Measurements from ENCODE around the gene UBE4B. TPM values are rescaled to one million over a fixed set of nuclear protein-coding genes. Genes with fewer than 3 reads are reported as not detected.
"Not testable (repeated sequence)": the region's sequence is repeated elsewhere in the genome, so short reads cannot be mapped to it uniquely, and the experiment has no call there.

The UBE4B gene
- polyA plus RNA-seq, 1 donor from 2014 or later = 9.0 TPM

DNA sequence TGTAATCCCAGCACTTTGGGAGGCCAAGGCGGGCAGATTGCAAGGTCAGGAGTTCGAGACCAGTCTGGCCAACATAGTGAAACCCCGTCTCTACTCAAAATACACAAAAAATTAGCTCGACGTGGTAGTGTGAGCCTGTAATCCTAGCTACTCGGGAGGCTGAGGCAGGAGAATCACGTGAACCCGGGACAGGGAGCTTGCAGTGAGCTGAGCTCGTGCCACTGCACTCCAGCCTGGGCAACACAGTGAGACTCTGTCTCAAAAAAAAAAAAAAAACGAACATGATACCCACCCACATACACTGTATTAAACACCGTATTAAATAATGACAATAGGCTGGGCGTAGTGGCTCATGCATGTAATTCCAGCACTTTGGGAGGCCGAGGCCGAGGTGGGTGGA, 172.4 kb downstream of the UBE4B start:
- not testable (repeated sequence) for H3K27ac Mint-ChIP-seq, H3K36me3 Mint-ChIP-seq, H3K9me3 Mint-ChIP-seq, H3K27me3 Mint-ChIP-seq, H3K4me3 Mint-ChIP-seq
- H3K4me1 Mint-ChIP-seq = peaks cover 4 to 10% (median 8%) of the 10 kb centered on the region in 3 donors

DNA sequence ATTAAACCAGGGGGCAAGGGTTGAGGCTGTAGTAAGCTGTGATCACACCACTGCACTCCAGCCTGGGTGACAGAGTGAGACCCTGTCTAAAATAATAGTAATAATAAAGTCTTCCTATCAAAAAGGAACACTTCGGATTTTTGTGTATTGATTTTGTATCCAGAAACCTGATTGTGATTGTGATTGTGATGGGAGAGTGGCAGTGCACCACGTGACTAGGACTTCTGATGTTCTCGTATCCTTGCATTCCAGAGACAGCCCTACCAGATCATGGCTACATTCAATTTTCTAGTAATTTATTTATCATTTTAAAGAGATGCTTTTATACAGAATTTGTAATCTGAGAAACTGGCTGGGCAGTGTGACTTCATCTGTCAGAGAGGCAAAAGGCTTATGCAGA, 175.1 kb downstream of the UBE4B start:
- Mint-ChIP-seq H3K27ac (no peak overlapping the region), H3K4me1 (peaks cover 16 to 19% (median 16%) of the 10 kb centered on the region in 3 donors), H3K27me3 (peaks cover 2% of the 10 kb centered on the region), H3K9me3 (no peaks in the 10 kb centered on the region), H3K36me3 (no peaks in the 10 kb centered on the region), H3K4me3 (peak overlapping the region in 1 of 4 donors; percentile 10)

DNA sequence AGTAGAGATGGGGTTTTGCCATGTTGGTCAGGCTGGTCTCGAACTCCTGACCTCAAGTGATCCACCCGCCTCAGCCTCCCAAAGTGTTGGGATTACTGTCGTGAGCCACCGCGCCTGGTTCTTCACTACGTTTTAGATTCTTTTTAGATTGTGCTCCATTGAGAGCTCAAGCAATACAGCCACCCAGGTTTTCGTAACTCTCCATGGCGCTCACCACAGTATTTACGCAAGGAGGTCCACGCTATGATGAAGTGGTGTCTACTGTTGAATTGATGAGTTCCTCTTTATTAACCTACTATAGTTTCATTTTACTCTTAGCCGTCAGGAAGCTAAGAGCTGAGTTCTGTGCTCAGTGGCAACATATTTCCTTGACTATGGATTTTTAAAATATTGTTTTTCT, 175.8 kb downstream of the UBE4B start:
- peak overlapping the region; percentile 87 to 95 (median 93) for H3K4me3 Mint-ChIP-seq
- peaks cover 19 to 21% (median 20%) of the 10 kb centered on the region in 3 donors for H3K4me1 Mint-ChIP-seq
- peak overlapping the region in 2 of 3 donors; percentile 53 to 83 for H3K27ac Mint-ChIP-seq
- no peaks in the 10 kb centered on the region for H3K36me3 Mint-ChIP-seq
- H3K27me3 Mint-ChIP-seq = no peaks in the 10 kb centered on the region
- H3K9me3 Mint-ChIP-seq = no peaks in the 10 kb centered on the region

DNA sequence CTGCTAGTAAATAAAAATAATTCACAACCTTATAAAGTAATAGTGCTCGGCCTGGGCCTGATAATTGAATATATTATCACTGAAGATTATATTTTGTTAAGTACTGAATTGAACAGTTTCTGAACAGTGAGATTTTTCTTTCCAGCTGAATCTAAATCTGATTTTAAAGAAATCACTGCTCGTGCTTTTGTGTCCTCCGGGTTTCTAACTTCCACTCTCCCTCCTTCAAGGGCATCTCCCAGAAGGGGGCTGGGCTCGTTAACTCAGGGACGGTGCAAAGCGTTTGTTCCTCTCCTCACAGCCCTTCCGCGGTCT, 176.8 kb downstream of the UBE4B start:
- H3K4me3 Mint-ChIP-seq = peak overlapping the region; percentile 87 to 95 (median 93)
- peak overlapping the region; percentile 39 to 83 (median 78) for H3K27ac Mint-ChIP-seq
- no peaks in the 10 kb centered on the region for H3K27me3 Mint-ChIP-seq
- H3K9me3 Mint-ChIP-seq = no peaks in the 10 kb centered on the region
- H3K4me1 Mint-ChIP-seq = peaks cover 19 to 23% (median 21%) of the 10 kb centered on the region in 3 donors
- H3K36me3 Mint-ChIP-seq = no peaks in the 10 kb centered on the region

DNA sequence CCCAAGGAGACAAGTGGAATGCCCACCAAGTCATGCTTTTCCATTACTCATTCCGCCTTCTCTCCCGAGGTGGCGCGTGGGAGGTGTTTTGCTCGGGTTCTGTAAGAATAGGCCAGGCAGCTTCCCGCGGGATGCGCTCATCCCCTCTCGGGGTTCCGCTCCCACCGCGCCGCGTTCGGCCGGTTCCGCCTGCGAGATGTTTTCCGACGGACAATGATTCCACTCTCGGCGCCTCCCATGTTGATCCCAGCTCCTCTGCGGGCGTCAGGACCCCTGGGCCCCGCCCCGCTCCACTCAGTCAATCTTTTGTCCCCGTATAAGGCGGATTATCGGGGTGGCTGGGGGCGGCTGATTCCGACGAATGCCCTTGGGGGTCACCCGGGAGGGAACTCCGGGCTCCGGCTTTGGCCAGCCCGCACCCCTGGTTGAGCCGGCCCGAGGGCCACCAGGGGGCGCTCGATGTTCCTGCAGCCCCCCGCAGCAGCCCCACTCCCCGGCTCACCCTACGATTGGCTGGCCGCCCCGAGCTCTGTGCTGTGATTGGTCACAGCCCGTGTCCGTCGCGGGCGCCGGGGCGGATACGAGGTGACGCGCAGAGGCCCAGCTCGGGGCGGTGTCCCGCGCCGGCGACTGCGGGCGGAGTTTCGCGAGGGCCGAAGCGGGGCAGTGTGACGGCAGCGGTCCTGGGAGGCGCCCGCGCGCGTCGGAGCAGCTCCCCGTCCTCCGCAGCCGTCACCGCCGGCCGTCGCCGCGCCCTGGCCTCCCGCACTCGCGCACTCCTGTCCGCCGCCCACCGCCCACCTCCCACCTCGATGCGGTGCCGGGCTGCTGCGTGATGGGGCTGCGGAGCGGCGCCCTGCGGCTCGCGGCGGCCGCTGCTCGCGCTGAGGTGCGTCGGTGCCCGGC, 177.4 kb downstream of the UBE4B start, which contains the start of gene KIF1B:
KIF1B (plus strand) TSS at position 666 of the 906 bp plus-strand sequence. CDS start 21,759 bp downstream, outside the sequence.
- peak within 1 kb of the TSS; percentile 39 to 85 (median 83) for H3K27ac Mint-ChIP-seq
- no peaks in the 10 kb centered on the region for H3K9me3 Mint-ChIP-seq

DNA sequence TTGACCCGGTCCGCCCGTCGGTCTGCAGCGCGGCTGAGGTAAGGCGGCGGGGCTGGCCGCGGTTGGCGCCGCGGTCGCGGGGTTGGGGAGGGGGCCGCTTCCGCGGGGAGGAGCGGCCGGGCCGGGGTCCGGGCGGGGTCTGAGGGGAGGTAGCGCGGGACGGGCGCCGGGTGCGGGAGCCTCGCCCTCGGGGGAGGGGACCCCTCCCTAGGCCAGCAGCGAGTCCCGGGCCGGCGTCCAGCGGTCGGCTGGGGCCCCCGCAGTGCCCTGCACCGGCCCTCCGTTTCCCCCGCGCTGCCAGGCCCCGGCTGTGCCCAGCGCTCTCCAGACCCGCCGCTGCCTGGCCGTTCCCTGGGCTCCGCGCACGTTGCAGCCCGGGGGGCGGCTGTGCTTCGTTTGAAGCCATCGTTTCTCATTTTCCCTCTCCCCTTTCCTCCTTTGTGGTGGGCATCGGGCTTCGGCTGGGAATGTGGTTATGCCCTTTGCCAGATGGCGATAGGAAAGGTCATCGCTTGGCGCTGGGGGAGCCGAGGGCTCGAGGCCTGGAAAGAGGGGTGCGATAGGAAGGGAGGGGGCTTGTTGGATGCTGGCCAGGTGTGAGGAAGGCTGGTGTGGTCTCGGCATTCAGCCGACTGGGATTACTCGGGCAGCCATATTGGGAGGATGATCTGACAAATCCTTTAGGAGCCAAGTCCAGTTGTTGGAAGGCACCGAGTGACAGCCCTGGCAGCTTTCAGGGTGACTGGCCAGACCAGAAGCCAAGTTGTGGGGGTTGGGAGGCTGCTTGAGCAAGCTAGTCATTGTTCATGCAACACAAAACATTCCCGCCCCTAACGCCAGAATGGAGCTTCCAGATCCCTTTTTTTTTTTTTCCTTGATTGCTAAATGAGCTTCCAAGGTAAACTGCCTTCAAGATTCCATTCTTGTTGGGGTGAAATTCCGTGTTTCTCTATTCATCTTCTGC, 178.4 kb downstream of the UBE4B start:
- H3K27me3 Mint-ChIP-seq = no peaks in the 10 kb centered on the region
- peaks cover 27 to 31% (median 27%) of the 10 kb centered on the region in 3 donors for H3K4me1 Mint-ChIP-seq
- no peaks in the 10 kb centered on the region for H3K9me3 Mint-ChIP-seq
- peak overlapping the region; percentile 28 to 85 (median 59) for H3K27ac Mint-ChIP-seq
- peaks cover 1% of the 10 kb centered on the region for H3K36me3 Mint-ChIP-seq
- peak overlapping the region; percentile 49 to 92 (median 86) for H3K4me3 Mint-ChIP-seq

More for the DNA sequence above, 177.4 kb downstream of the UBE4B start, which contains the start of gene KIF1B:
- Mint-ChIP-seq H3K27me3 (no peaks in the 10 kb centered on the region), H3K4me3 (peak within 1 kb of the TSS; percentile 89 to 95 (median 93)), H3K4me1 (peaks cover 19 to 23% (median 21%) of the 10 kb centered on the region in 3 donors), H3K36me3 (no peaks in the 10 kb centered on the region)

DNA sequence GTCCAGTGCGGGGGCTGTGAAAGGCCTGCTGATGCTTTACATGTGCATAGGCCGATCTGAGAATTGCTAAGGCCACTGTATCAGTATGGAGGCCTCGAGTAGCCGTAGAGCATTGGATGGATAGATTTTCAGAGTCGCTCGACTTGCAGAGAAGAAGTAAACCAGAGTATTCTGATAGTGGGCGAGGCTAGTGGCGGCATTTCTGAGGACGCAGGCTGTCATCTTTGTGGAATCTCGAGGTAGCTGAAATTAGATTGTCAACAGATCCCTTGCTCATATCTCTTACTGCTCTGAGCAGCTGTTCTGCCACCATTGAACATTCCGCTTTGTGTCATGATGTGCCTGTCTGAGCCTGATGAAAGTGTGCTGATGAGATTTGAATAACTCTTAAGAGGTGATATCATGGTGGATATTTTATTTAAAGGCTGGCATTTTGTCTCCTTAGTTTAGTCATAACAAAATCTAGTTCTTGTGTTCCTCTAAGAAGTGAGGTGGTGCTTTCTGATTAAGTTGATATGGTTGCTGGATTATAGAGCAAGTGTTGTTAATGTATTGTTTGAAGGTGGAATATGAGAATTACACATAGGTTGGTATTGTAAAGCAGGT, 179.2 kb downstream of the UBE4B start:
- Mint-ChIP-seq H3K27ac (peak overlapping the region; percentile 28 to 85 (median 59)), H3K4me1 (peaks cover 29 to 36% (median 32%) of the 10 kb centered on the region in 3 donors), H3K36me3 (peaks cover 1% of the 10 kb centered on the region), H3K9me3 (no peaks in the 10 kb centered on the region), H3K4me3 (peak overlapping the region; percentile 49 to 92 (median 86)), H3K27me3 (no peaks in the 10 kb centered on the region)

DNA sequence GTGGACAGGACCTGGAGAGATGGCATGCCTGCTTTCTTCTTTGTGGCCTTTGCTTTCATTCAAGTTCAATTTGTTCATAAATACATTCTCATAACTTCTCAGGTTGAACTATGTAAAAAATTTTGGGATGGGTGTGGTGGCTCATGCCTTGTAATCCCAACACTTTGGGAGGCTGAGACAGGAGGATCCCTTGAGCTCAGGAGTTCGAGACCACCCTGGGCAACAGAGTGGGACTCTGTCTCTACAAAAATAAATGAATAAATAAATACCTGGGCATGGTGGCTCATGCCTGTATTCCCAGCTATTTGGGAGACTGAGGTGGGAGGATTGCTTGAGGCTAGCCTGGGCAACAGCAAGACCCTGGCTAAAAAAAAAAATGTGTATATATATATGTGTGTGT, 179.7 kb downstream of the UBE4B start:
- H3K4me3 Mint-ChIP-seq = peak overlapping the region in 3 of 4 donors; percentile 49 to 89 (median 82)
- no peaks in the 10 kb centered on the region for H3K27me3 Mint-ChIP-seq
- H3K4me1 Mint-ChIP-seq = peaks cover 29 to 36% (median 33%) of the 10 kb centered on the region in 3 donors
- peak overlapping the region; percentile 6 to 59 (median 24) for H3K27ac Mint-ChIP-seq
- peaks cover 1% of the 10 kb centered on the region for H3K36me3 Mint-ChIP-seq
- H3K9me3 Mint-ChIP-seq = no peaks in the 10 kb centered on the region

DNA sequence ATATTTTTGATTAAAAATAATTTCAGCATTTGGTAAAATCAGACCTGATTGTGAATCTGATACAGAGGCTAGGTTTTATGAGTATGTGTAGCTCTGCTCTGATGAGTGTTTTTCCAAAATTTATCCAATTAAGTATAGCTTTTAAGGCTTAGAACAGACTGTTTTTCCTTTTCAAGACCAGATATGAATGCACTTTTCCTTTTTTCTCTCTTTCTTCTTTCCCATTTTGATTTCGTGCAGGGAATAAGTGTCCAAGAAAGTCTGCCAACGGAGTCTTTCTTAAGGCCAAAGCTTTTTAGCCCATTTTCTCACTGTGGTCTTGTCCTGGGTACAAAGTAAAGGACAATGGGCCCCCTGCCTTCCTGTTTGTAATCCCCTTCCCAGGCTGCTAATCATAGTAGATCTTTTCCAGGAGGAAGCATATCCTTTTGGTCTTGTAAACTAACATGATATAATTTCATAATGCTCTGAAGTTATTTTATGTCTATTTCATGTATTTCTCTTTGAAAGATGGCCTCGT, 180.5 kb downstream of the UBE4B start:
- peak overlapping the region in 1 of 4 donors; percentile 65 for H3K4me3 Mint-ChIP-seq
- peak overlapping the region in 2 of 3 donors; percentile 7 to 39 for H3K27ac Mint-ChIP-seq
- peaks cover 31 to 36% (median 34%) of the 10 kb centered on the region in 3 donors for H3K4me1 Mint-ChIP-seq
- no peaks in the 10 kb centered on the region for H3K9me3 Mint-ChIP-seq
- H3K27me3 Mint-ChIP-seq = no peaks in the 10 kb centered on the region
- peaks cover 1% of the 10 kb centered on the region for H3K36me3 Mint-ChIP-seq

DNA sequence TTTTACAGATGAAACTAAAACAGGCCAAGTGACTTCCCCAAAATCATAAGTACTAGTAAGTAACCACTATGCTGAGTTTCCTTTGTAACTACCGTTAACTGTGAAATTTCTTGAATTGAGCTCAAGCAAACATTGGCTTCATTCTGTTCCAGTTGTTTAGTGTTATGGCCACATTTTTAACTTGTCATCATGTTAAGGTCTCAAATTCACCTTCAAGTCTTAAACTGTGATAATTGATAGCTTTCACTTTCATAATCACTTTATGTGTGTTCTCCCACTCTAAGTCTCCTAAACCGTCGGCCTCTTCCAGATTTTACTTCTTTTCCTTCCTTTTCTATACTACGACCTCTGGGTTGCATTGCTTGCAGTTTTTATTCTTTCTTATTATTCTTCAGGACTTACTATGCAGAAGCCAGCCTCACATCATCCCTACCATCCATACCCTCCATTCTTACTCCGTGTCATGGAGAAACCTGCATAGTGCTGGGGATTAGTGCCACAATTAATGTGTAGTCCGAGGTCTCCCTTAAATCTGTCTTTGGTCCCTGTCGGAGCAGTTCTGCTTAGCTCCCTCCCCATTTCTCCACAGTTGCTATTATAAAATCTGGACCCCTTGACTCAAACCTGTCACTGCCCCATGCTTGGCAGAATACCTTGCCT, 183.5 kb downstream of the UBE4B start:
- Mint-ChIP-seq H3K4me1 (peaks cover 22 to 29% (median 28%) of the 10 kb centered on the region in 3 donors), H3K27ac (peak overlapping the region in 2 of 3 donors; percentile 4 to 51), H3K9me3 (no peaks in the 10 kb centered on the region), H3K36me3 (peaks cover 1% of the 10 kb centered on the region), H3K27me3 (no peaks in the 10 kb centered on the region), H3K4me3 (peak overlapping the region; percentile 9 to 73 (median 30))

DNA sequence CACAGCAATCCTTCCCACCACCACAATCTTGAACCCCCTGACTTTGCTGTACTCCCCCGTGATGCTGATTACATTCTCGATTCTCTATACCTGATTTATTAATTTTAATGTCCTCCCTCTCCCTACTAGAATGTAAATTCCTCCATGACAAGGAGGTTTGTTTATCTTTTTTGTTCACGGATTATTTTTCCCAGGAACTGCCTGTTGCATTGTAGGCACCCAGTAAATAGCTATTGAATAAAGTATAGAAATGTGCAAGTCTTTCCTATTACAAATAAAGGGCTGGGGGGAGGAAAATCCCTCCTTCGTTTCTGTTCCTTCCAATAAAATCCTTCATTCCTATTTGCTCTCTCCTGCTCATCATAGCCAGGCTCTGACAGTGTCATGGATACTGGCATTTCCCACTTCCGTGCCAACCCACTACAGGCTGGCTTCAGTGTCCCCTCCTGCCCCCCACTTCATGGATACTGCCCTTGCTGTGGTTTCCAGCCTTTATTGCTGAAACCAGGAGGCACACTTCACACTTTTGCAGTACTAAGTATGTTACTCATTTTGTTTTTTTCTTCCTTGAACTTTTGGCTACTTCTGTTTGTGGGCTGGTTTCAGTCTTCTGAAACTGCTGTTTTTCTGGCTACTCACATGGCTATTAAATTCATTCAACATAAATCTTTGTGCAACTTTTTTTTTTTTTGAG, 185.1 kb downstream of the UBE4B start:
- H3K36me3 Mint-ChIP-seq = peaks cover 1% of the 10 kb centered on the region
- no peaks in the 10 kb centered on the region for H3K9me3 Mint-ChIP-seq
- peaks cover 13 to 19% (median 18%) of the 10 kb centered on the region in 3 donors for H3K4me1 Mint-ChIP-seq
- H3K4me3 Mint-ChIP-seq = no peak overlapping the region
- H3K27me3 Mint-ChIP-seq = no peaks in the 10 kb centered on the region
- no peak overlapping the region for H3K27ac Mint-ChIP-seq

DNA sequence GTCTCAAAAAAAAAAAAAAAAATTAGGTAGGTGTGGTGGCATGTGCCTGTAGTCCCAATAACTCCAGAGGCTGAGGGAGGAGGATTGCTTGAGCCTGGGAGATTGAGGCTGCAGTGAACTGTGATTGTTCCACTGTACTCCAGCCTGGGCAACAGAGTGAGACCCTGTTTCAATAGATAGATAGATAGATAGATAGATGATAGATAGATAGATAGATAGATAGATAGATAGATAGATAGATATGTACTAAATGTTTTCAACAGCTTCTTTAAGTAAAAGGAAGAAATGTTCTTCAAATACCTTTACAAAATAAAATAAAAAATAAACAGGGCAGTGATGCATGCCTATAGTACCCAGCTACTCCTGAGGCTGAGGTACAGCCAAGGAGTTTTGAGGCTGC, 187.4 kb downstream of the UBE4B start:
- Mint-ChIP-seq H3K9me3 (no peaks in the 10 kb centered on the region), H3K27me3 (no peaks in the 10 kb centered on the region), H3K36me3 (peaks cover 1% of the 10 kb centered on the region), H3K27ac (no peak overlapping the region), H3K4me3 (no peak overlapping the region), H3K4me1 (peaks cover 13 to 16% (median 13%) of the 10 kb centered on the region in 3 donors)

DNA sequence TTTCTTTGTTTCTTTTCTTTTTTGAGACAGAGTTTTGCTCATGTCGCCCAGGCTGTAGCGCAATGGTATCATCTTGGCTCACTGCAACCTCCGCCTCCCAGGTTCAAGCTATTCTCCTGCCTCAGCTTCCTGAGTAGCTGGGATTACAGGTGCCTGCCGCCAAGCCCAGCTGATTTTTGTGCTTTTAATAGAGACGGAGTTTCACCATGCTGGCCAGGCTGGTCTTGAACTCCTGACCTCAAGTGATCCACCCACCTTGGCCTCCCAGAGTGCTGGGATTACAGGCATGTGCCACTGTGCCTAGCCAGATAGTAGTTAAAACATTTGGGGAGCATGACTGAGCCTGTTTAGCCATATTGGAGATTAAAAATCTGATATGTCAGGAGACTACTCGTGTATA, 187.9 kb downstream of the UBE4B start:
- H3K4me3 Mint-ChIP-seq, H3K9me3 Mint-ChIP-seq, H3K27ac Mint-ChIP-seq, H3K36me3 Mint-ChIP-seq, H3K27me3 Mint-ChIP-seq: not testable (repeated sequence)
- peaks cover 10 to 13% (median 12%) of the 10 kb centered on the region in 3 donors for H3K4me1 Mint-ChIP-seq
